HL-60/S4 treated with retinoic acid at 250 ng/mL for 4 days and 3 days (cell line): ENCODE data around the gene AGGF1.
"Not testable (repeated sequence)": the region's sequence is repeated elsewhere in the genome, so short reads cannot be mapped to it uniquely, and the experiment has no call there.

Experiments used
- in situ Hi-C: fragments of 300-500 bp; cut with MboI; formaldehyde crosslinking; loops from 2 replicates; pipeline ENCODE4 v1.7.0; 2022; ENCODE audit warnings: low sequenced_read_pairs

Gene AGGF1

DNA sequence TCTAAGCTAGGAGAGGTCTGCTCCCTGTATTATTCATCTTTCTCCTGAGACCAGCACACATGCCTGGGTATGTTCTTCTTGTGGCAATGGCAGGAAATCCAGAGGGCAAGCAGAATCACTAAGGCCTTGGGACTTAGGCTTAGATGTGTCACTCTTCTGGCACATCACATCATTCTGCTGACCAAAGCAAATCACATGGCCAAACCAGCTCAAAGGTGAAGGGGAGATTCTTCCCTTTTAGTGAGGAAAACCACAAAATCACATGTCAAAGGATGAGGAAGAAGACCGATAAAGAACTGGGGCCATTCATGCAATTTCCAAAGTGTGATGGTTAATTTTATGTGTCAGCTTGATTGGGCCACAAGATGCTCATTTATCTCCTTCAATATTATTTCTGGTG is 5.7 kb upstream of the AGGF1 start:
- in situ Hi-C loops = no loop called here

- in situ Hi-C loops = no loop called here
These were observed 1.4 kb upstream of the AGGF1 start for GRCh38 chr5:77028631-77029375.

GRCh38 chr5:77029376-77029885 is 773 bp upstream of the AGGF1 start:
- in situ Hi-C loops = no loop called here

GRCh38 chr5:77031891-77032290 is 1.7 kb downstream of the AGGF1 start:
- in situ Hi-C loops = no loop called here

- in situ Hi-C loops = no loop called here
These were observed 2.4 kb downstream of the AGGF1 start for GRCh38 chr5:77032635-77033034.

GRCh38 chr5:77033338-77033737 is 3.1 kb downstream of the AGGF1 start:
- in situ Hi-C loops = no loop called here

- in situ Hi-C loops = no loop called here
These were observed 5.7 kb downstream of the AGGF1 start for GRCh38 chr5:77035950-77036349.

DNA sequence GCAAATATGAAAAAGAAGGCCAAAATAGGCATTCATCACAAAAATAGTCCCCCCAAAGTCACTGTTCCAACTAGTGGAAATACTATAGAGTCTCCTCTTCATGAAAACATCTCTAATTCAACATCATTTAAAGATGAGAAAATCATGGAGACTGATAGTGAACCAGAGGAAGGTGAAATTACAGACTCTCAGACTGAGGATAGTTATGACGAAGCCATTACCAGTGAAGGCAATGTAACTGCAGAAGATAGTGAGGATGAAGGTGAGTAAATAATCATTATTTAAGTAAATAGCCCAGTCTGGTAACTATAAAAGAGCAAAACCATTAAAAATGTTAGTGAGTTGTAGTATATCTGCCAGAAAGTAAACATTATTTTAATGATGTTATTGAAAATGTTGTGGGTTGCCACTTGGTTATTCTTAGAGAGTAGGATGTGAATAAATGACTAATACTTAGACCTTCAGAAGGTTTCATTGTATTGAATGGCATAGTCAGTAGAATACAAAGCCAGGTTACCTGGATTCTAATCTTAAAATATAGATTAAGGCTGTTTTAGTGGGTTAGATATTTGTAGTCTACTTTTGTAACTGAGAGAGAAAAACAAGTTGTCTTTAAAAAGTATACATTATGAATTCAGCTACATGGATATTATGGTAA is 16.3 kb downstream of the AGGF1 start:
- in situ Hi-C loops = no loop called here

- in situ Hi-C loops = no loop called here
These were observed 33.8 kb downstream of the AGGF1 start for GRCh38 chr5:77064040-77064439.

DNA sequence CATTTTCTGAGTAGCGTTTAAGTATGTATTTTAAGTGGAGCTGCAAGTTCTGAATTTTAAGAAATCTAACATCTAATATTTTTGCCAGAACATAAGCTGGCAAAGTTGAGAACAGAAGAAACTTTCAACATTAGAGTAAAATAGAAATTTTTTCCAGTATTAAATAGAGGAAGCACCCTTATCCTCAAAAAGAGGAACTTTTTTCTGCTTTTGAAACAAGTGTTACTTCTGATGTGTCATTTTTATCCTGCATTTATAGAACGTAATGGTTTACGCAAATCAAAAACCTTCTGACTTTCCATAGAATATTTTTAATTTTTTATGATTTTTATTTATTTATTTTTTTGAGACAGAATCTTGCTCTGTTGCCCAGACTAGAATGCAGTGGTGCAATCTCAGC is 35.1 kb downstream of the AGGF1 start:
- in situ Hi-C loops = no loop called here

- in situ Hi-C loops = no loop called here
These were observed 36.0 kb downstream of the AGGF1 start for GRCh38 chr5:77066184-77066583.

GRCh38 chr5:77066823-77067442 is 36.7 kb downstream of the AGGF1 start:
- in situ Hi-C loops = no loop called here

GRCh38 chr5:77073667-77074066 is 43.5 kb downstream of the AGGF1 start:
- in situ Hi-C loops = no loop called here

GRCh38 chr5:77074745-77075144 is 44.5 kb downstream of the AGGF1 start:
- in situ Hi-C loops = no loop called here

DNA sequence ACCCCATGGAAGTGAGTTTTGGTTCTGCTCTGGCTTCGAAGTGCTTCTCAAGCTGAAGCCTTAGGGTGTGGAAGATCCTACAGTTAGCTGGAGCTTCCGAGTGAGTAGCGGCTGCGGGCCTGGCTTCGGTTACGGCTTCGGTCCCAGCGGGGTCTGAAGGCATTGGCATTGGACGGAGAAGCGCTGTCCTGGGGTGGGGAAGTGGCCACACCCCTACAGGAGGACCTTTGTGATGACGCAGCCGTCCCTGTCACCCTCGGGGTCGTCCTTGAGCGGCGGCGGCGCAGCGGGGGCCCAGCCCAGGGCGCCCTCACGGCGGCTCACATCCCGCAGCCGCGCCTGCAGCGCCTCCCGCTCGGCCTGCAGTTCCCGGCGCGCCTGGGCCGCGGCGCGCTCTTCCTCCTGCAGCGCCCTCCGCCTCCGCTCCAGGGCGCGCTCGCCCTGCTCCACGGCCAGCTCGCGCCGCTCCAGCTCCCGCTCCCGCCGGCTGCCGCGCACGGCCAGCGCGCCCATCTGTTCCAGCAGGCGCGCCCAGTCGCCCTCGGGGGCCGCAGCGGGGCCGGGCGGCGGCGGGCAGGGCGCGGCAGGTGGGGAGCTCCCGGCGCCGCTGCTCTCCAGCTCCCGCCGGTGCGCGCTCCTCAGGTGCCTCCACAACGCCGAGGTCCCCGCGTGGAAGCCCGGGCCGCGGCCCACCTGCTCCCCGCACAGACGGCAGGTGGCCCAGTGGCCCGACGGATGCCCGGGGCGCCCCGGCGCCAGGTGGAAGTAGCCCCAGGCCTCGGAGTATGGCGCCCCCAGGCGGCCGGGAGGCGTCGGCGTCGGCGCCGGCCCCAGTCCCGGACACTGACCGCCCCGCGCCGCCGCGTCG is 47.0 kb downstream of the AGGF1 start:
- in situ Hi-C loops = no loop called here

DNA sequence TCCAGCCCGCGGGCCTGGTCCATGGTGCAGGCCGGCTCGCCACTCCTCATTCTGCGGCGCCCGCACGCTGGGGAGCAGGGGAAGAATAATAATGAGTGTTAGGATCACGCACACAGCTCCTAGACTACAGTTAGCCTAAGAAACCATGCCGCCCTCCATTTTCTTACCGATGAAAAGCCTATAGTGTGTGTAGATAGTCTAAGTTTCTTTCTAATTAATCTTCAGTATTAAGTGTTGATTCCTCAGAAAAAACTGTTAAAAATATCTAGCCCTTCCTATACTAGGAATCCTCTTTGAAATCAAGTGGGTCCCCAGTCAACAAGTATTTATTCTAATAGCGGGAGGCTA is 47.6 kb downstream of the AGGF1 start:
- in situ Hi-C loops = no loop called here

DNA sequence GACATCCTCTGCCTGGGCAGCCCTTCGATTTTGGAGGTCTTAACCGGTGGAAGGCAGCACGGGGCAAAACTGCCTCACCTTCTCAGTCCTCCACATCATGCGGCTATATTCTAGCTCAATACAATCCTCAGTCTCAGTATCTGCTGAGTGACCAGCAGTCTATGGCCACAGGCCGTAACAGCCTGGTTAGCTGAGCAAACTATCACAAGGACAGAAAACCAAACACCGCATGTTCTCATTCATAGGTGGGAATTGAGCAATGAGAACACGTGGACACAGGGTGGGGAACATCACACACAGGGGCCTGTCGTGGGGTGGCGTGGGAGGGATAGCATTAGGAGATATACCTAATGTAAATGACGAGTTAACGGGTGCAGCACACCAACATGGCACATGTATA is 50.3 kb downstream of the AGGF1 start:
- in situ Hi-C loops = not testable (repeated sequence)

GRCh38 chr5:77080905-77081304 is 50.7 kb downstream of the AGGF1 start:
- in situ Hi-C loops = no loop called here

DNA sequence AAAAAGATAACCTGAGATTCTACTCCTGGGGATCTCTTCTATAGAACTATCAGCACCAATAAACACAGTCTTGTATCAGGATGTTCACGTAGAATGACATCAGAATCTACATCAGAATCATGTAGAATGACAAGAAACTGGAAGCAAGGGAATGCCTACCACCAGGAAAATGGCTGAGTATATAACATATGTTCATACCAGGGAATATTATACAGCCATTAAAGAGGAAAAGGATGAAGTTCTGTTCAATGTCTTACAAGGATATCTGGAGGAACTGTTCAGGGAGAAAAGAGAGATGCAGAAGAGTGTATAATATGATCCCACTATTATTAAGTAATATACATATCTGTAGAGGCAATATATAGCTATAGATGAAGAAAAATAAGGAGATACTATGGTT is 52.1 kb downstream of the AGGF1 start:
- in situ Hi-C loops = no loop called here

DNA sequence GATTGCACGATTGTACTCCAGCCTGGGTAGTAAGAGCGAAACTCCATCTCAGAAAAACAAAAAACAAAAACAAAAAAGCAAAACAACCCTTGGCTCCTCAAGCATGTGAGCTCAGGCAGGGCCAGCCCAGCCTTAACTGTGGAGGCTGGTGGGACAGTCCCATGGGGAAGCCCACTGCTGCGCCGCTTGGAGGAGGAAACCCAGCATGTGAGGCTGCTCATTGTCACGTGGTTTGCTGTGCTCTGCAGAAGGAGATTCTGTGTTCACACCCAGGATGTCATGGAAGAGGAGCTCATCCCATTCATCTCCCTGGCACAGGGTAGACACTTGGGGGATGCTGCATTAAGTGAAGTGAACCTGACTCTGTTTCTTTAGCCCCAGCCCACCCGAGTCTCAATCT is 52.9 kb downstream of the AGGF1 start:
- in situ Hi-C loops = no loop called here

DNA sequence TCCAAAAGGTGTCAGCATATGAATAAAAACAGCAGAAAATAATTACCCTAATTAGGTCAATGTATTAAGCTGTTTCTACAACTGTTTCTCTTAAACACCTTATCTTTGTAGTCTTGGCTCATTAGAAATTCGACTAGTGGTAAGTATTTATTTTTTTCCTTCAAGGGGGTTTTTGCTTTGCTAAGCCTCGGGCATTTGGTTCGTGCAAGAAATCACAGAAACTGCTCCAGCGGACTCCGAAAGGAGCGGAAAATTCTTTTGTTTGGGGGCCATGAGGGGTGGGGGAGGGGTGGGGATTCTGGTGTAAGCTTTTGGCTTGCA is 56.1 kb downstream of the AGGF1 start:
- in situ Hi-C loops = no loop called here
